K562 (cell line): Measurements from ENCODE around the gene PCBP4. TPM values are rescaled to one million over a fixed set of nuclear protein-coding genes. Genes with fewer than 3 reads are reported as not detected.

Source experiments
- ATAC-seq: fragments of 200-7000 bp; cut with Tn5 transposase; 3 replicates; pipeline ENCODE4 v1.9.1; 2020; ENCODE audit warnings: moderate library complexity
- BruUV-seq: library from RNA; stranded (reverse); fragments of 400-500 nt; replicated peaks from 2 replicates; lab custom pipeline; 2021; lab: Mats Ljungman, UMichigan
- CTCF ChIA-PET: fragments of 300-600 bp; formaldehyde crosslinking; extraction: SDS; loops from one replicate; lab custom pipeline; 2021; ENCODE audit warnings: low intra/inter-chr PET ratio; lab: Yijun Ruan, JAX
- POLR2A ChIA-PET: fragments of 300-600, 350-650 bp; sonication (Branson Sonifier 250); formaldehyde crosslinking; extraction: SDS; loops from one replicate; lab custom pipeline; 2021; ENCODE audit warnings: antibody characterized with exemption, inconsistent platforms; lab: Yijun Ruan, JAX
- DNase-seq, 4 experiments: peaks; one replicate each; pipeline versions ENCODE4 v3.0.0 to v3.0.0-alpha.2; 2011 to 2018; ENCODE audit warnings: low spot score in 3 of 4, mixed read lengths in 3 of 4; ENCODE audit errors: extremely low read depth in 1 of 4
- FAIRE-seq: peaks from 2 replicates; lab custom pipeline; 2011; peaks lifted over from hg19 to GRCh38; lab: Jason Lieb, UNC
- H2AFZ ChIP-seq: 2 replicates; pipeline ENCODE4 v1.6.0; 2011; ENCODE audit warnings: low read depth, low read length, control low read depth, inconsistent platforms
- H3K27ac ChIP-seq: fragments of 200-600 bp; 3 replicates; pipeline ENCODE4 v1.8.0; 2011; ENCODE audit warnings: low read depth, mild to moderate bottlenecking, control low read depth, inconsistent platforms, low read length, moderate library complexity, mixed read lengths; ENCODE audit errors: extremely low read depth
- H3K27me3 ChIP-seq, 2 experiments: fragments of 300-600 bp in 1 of 2; 2 replicates in 1 of 2; 3 replicates in 1 of 2; pipeline versions ENCODE4 v1.6.0 to v1.8.0; 2011; ENCODE audit warnings: inconsistent platforms in 2 of 2, low read length in 2 of 2, mild to moderate bottlenecking in 1 of 2, mixed read lengths in 1 of 2, moderate library complexity in 1 of 2; ENCODE audit not compliant: control insufficient read depth in 2 of 2, insufficient read depth in 2 of 2
- H3K36me3 ChIP-seq: fragments of 300-600 bp; 3 replicates; pipeline ENCODE4 v1.8.0; 2011; ENCODE audit warnings: mild to moderate bottlenecking, low read length, inconsistent platforms; ENCODE audit not compliant: control insufficient read depth, insufficient read depth
- H3K4me1 ChIP-seq, 2 experiments: fragments of 200-600 bp in 1 of 2; replicated peaks in 1 of 2; 2 replicates in 1 of 2; 3 replicates in 1 of 2; pipeline versions ENCODE4 v1.5.1 to v1.8.0; 2011; ENCODE audit warnings: inconsistent platforms in 2 of 2, low read length in 2 of 2, mild to moderate bottlenecking in 1 of 2, mixed read lengths in 1 of 2, moderate library complexity in 1 of 2; ENCODE audit not compliant: control insufficient read depth in 2 of 2, insufficient read depth in 2 of 2
- H3K4me2 ChIP-seq: 2 replicates; pipeline ENCODE4 v1.6.1; 2011; ENCODE audit warnings: low read length, control low read depth, inconsistent platforms, mixed read lengths; ENCODE audit not compliant: insufficient read depth
- H3K4me3 ChIP-seq: fragments of 200-600 bp; sonication (generic), shearing (Covaris generic); 2 replicates; pipeline ENCODE4 v1.5.1; 2016; ENCODE audit warnings: control low read depth, inconsistent platforms
- H3K79me2 ChIP-seq: fragments of 200-600 bp; 3 replicates; pipeline ENCODE4 v1.8.0; 2011; ENCODE audit warnings: low read length, inconsistent platforms; ENCODE audit not compliant: control insufficient read depth, insufficient read depth
- H3K9ac ChIP-seq, 2 experiments: 2 replicates each; pipeline versions ENCODE4 v1.6.0 to v1.6.1; 2011; ENCODE audit warnings: low read depth in 2 of 2, low read length in 2 of 2, control low read depth in 1 of 2, inconsistent platforms in 1 of 2, mild to moderate bottlenecking in 1 of 2, mixed read lengths in 1 of 2; ENCODE audit not compliant: insufficient read depth in 1 of 2
- H3K9me1 ChIP-seq: one replicate; pipeline ENCODE4 v1.6.0; 2011; ENCODE audit warnings: inconsistent platforms, mild to moderate bottlenecking, low read length, moderate library complexity; ENCODE audit not compliant: control insufficient read depth, insufficient read depth
- H3K9me3 ChIP-seq: replicated peaks from 2 replicates; pipeline ENCODE4 v1.5.1; 2011; ENCODE audit warnings: low read depth, low read length, inconsistent platforms; ENCODE audit not compliant: control insufficient read depth, insufficient read depth
- H4K20me1 ChIP-seq: replicated peaks from 2 replicates; pipeline ENCODE4 v1.6.1; 2011; ENCODE audit warnings: low read length, inconsistent platforms, mixed read lengths; ENCODE audit not compliant: control insufficient read depth, insufficient read depth
- KDM1A ChIP-seq, 2 experiments: fragments of 450-650 bp; IDR thresholded peaks; 2 replicates each; pipeline ENCODE4 v1.6.1; 2016; ENCODE audit warnings: mild to moderate bottlenecking in 2 of 2
- POLR2G ChIP-seq: fragments of 200-400 bp; formaldehyde crosslinking; IDR thresholded peaks from 2 replicates; pipeline ENCODE4 v1.6.1; 2017; ENCODE audit warnings: low read depth, mild to moderate bottlenecking, antibody characterized with exemption, low read length, moderate library complexity
- SAFB2 ChIP-seq: fragments of 200-400 bp; formaldehyde crosslinking; IDR thresholded peaks from 2 replicates; pipeline ENCODE4 v1.6.1; 2018; ENCODE audit warnings: borderline replicate concordance, low read length, low read depth, moderate library complexity; ENCODE audit not compliant: severe bottlenecking
- WGBS: fragments of 100-300 bp; shearing (Covaris generic); methylation state at CpG from one replicate; pipeline ENCODE4 v1.1.6; 2016; ENCODE audit warnings: low coverage, mixed read lengths; ENCODE audit not compliant: insufficient coverage; ENCODE audit errors: missing lambda C conversion rate; 5-methylcytosine and 5-hydroxymethylcytosine counted together
- in situ Hi-C: fragments of 300-500 bp; cut with MboI; formaldehyde crosslinking; loops from 4 replicates; pipeline ENCODE4 v1.15.0; 2018; ENCODE audit warnings: inconsistent platforms, mixed read lengths
- intact Hi-C: fragments of 100-400 bp; cut with micrococcal nuclease; formaldehyde crosslinking; loops from 2 replicates; pipeline ENCODE4 v1.14.2; 2022
- polyA plus RNA-seq, 8 experiments: library from polyadenylated mRNA; depleted of rRNA in 4 of 8; stranded (reverse) in 5 of 8; unstranded in 3 of 8; fragments of >200 nt; fragmentation: Nextera tagmentation in 2 of 8; fragmentation: Illumina TruSeq in 1 of 8; extraction: Ambion mirVana in 2 of 8; extraction: Trizol in 1 of 8; gene quantifications; 2 replicates each; pipeline versions ENCODE4 v1.2.1 to v1.2.3, GENCODE V29; 2011 to 2014; ENCODE audit warnings: inconsistent platforms in 1 of 8, missing spikeins in 1 of 8
- total RNA-seq, 7 experiments: library from RNA; depleted of rRNA in 6 of 7; stranded (reverse); fragments of >200 nt in 6 of 7; fragmentation: Illumina TruSeq in 2 of 7; extraction: Trizol in 2 of 7; gene quantifications; 2 replicates each; pipeline versions ENCODE4 v1.2.1 to v1.2.3, GENCODE V29; 2011 to 2021; ENCODE audit warnings: low replicate concordance in 1 of 7
- TF ChIP-seq, protein P1 (sequence below): fragments of 250-450 bp; sonication (Bioruptor Pico); IDR thresholded peaks from 2 replicates; pipeline ENCODE4 v1.9.0; 2021; ENCODE audit warnings: mild to moderate bottlenecking, inconsistent platforms

PCBP4 gene
- total and polyA plus RNA-seq, 9 of the 15 experiments (the other 6 are each of a cell fraction or from before 2014, with no cell fraction given), result 0.06 to 5.8 (median 2.6) TPM

DNA sequence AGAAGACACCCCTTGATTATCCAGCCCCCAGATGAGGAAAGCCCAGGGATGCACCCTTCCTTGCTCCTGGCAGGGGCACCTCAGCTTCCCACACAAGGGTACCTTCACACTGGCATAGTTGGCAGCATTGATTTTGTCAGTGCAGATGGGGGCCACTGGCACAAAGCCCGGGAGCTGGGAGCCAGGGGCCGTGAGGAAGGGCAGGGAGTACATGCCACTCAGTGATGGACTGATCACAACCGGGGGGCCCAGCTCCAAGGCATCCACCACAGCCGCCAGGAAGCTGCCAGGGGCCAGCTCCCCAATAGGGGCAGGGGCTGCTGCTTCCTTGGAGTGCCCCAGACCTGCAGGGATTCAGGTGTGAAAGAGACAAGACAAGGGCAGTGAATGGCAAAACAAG lies 2.6 kb upstream of the PCBP4 start:
- CTCF ChIA-PET, result no interaction called here
- Histone ChIP-seq H3K27ac (no peak overlapping the region), H3K9me3 (no peaks in the 10 kb centered on the region), H3K4me2 (no peak overlapping the region), H3K27me3 (no peaks in the 10 kb centered on the region), H3K9me1 (peaks cover 3% of the 10 kb centered on the region), H3K9ac (no peak overlapping the region), H3K4me1 (peaks cover 11 to 64% of the 10 kb centered on the region in 2 experiments), H3K79me2 (peaks cover 39% of the 10 kb centered on the region), H3K36me3 (peaks cover 38% of the 10 kb centered on the region; the same call in 1 of the 3 replicates), H4K20me1 (0 out of 2 replicates have a peak, but pooled peaks cover 4% of the 10 kb centered on the region), H3K4me3 (no peak overlapping the region), H2AFZ (no peak overlapping the region)
- POLR2A ChIA-PET, result interaction anchor here (0.5 to 1.3 kb wide), 3 partner anchors 14 to 254 kb away, joined by 3 read pairs; partner anchors contain the start of gene ACY1
- BruUV-seq, result no TSS peak
- no peak for TF ChIP-seq SAFB2
- TF ChIP-seq POLR2G, result 0 out of 2 replicates have a peak, but pooled peaks have one; percentile 26
- 90% methylated on average over 4 of the region's 4 CpGs for WGBS
- FAIRE-seq (no peak), ATAC-seq (no peak), DNase-seq (no peak)
- intact Hi-C loops (no loop called here), in situ Hi-C loops (no loop called here)

DNA sequence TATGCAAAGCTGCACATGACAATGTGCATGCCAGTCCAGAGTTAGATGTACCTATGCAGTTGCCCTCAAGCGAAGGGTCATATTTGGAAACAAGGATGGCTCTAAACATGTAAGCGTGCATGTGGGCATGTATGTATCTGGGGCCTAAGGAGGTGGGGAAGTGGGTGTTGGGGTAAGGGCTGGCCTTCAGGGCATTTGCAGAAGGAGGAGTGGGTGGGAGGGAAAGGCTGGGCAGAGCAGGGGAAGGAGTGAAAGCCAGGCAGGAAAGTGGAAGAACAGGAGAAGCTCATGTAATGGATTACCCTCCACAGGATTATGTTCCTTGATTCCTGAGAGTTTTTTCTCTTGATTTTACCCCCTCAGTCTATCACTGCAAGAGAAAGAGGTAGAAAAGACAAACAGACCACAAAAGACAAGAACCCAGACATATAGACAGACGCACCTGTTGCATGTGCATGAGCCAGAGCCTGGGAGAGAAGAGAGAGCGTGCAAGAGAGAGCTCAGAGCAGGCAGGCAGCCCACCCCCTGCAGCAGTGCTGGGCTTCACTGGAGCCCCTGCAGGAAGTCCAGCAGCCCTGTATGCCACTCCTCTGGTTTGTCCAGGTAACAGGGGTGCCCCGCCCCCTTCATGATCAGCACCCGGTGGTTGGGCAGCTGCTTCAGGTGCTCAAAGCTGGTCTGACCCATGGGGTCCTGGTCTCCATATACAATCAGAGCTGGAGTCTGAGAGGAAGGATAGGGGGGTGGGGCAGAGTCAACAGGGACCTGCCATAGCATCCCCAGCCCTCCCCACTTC lies 1.8 kb upstream of the PCBP4 start:
- DNase-seq (no peak), FAIRE-seq (no peak), ATAC-seq (no peak)
- Histone ChIP-seq H3K4me1 (peaks cover 4 to 61% of the 10 kb centered on the region in 2 experiments), H3K4me3 (no peak overlapping the region), H3K27ac (no peak overlapping the region), H3K36me3 (peaks cover 38% of the 10 kb centered on the region; the same call in 1 of the 3 replicates), H3K4me2 (no peak overlapping the region), H3K9me3 (no peaks in the 10 kb centered on the region), H2AFZ (no peak overlapping the region), H3K9me1 (peaks cover 3% of the 10 kb centered on the region), H3K9ac (no peak overlapping the region), H4K20me1 (0 out of 2 replicates have a peak, but pooled peaks cover 4% of the 10 kb centered on the region), H3K27me3 (no peaks in the 10 kb centered on the region), H3K79me2 (peaks cover 32% of the 10 kb centered on the region)
- CTCF ChIA-PET, result no interaction called here
- intact Hi-C loops, result no loop called here
- BruUV-seq, result TSS peak; percentile 37
- POLR2A ChIA-PET, result interaction anchor here (0.5 to 1.4 kb wide), 4 partner anchors 9 to 254 kb away, joined by 3 to 5 read pairs (median 3); no protein-coding TSS in a partner anchor
- 71% methylated on average over 5 of the region's 6 CpGs for WGBS
- TF ChIP-seq KDM1A (IDR thresholded peaks at IDR 0.05), result peak in 1 of 2 experiments; percentile 11; a peak in 1 of 4 replicates
- TF ChIP-seq, protein P1, sequence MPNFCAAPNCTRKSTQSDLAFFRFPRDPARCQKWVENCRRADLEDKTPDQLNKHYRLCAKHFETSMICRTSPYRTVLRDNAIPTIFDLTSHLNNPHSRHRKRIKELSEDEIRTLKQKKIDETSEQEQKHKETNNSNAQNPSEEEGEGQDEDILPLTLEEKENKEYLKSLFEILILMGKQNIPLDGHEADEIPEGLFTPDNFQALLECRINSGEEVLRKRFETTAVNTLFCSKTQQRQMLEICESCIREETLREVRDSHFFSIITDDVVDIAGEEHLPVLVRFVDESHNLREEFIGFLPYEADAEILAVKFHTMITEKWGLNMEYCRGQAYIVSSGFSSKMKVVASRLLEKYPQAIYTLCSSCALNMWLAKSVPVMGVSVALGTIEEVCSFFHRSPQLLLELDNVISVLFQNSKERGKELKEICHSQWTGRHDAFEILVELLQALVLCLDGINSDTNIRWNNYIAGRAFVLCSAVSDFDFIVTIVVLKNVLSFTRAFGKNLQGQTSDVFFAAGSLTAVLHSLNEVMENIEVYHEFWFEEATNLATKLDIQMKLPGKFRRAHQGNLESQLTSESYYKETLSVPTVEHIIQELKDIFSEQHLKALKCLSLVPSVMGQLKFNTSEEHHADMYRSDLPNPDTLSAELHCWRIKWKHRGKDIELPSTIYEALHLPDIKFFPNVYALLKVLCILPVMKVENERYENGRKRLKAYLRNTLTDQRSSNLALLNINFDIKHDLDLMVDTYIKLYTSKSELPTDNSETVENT (CRISPR knock-in tag), result no peak
- TF ChIP-seq, all 486 proteins: peak for 1
- in situ Hi-C loops, result no loop called here
